ENCODE results near the gene ZWILCH.

The ZWILCH gene

GRCh38 chr15:66578286-66578875 lies 73.3 kb downstream of the ZWILCH start:
- H3K36me3 ChIP-seq (replicated peaks; ENCODE audit: low read depth, low read length) = no peaks in the 10 kb centered on the region
- no peak overlapping the region for H3K4me3 ChIP-seq (ENCODE audit: low read length)
- H3K4me2 ChIP-seq (ENCODE audit: low read length) = no peak overlapping the region
- TF ChIP-seq CTCF (IDR thresholded peaks at IDR 0.05; ENCODE audit: low read depth, low read length) = no peak
- no peak for TF ChIP-seq EZH2phosphoT487 (IDR thresholded peaks at IDR 0.05; ENCODE audit: low read depth)
- H3K9me3 ChIP-seq (ENCODE audit: insufficient read depth, low read length) = no peaks in the 10 kb centered on the region
- H3K4me1 ChIP-seq (ENCODE audit: low read length) = peaks cover 9% of the 10 kb centered on the region
- H3K27me3 ChIP-seq (ENCODE audit: low read depth, low read length) = no peaks in the 10 kb centered on the region
- H4K20me1 ChIP-seq (ENCODE audit: insufficient read depth, low read length) = no peaks in the 10 kb centered on the region
- no peak overlapping the region for H2AFZ ChIP-seq (ENCODE audit: low read depth, low read length)
- H3K79me2 ChIP-seq (ENCODE audit: low read length) = no peaks in the 10 kb centered on the region
- H3K9ac ChIP-seq (ENCODE audit: low read length) = no peak overlapping the region
- no peak overlapping the region for H3K27ac ChIP-seq (ENCODE audit: low read length)

- no peaks in the 10 kb centered on the region for H3K79me2 ChIP-seq (ENCODE audit: low read length)
- no peak overlapping the region for H2AFZ ChIP-seq (ENCODE audit: low read depth, low read length)
- no peak overlapping the region for H3K27ac ChIP-seq (ENCODE audit: low read length)
- no peak overlapping the region for H3K9ac ChIP-seq (ENCODE audit: low read length)
- no peaks in the 10 kb centered on the region for H4K20me1 ChIP-seq (ENCODE audit: insufficient read depth, low read length)
- TF ChIP-seq EZH2phosphoT487 (IDR thresholded peaks at IDR 0.05; ENCODE audit: low read depth) = no peak
- TF ChIP-seq CTCF (IDR thresholded peaks at IDR 0.05; ENCODE audit: low read depth, low read length) = no peak
- no peaks in the 10 kb centered on the region for H3K36me3 ChIP-seq (replicated peaks; ENCODE audit: low read depth, low read length)
- no peaks in the 10 kb centered on the region for H3K27me3 ChIP-seq (ENCODE audit: low read depth, low read length)
- H3K4me1 ChIP-seq (ENCODE audit: low read length) = no peaks in the 10 kb centered on the region
- H3K4me2 ChIP-seq (ENCODE audit: low read length) = no peak overlapping the region
- H3K9me3 ChIP-seq (ENCODE audit: insufficient read depth, low read length) = no peaks in the 10 kb centered on the region
- no peak overlapping the region for H3K4me3 ChIP-seq (ENCODE audit: low read length)
Measured at GRCh38 chr15:66580643-66581042, 75.5 kb downstream of the ZWILCH start.

DNA sequence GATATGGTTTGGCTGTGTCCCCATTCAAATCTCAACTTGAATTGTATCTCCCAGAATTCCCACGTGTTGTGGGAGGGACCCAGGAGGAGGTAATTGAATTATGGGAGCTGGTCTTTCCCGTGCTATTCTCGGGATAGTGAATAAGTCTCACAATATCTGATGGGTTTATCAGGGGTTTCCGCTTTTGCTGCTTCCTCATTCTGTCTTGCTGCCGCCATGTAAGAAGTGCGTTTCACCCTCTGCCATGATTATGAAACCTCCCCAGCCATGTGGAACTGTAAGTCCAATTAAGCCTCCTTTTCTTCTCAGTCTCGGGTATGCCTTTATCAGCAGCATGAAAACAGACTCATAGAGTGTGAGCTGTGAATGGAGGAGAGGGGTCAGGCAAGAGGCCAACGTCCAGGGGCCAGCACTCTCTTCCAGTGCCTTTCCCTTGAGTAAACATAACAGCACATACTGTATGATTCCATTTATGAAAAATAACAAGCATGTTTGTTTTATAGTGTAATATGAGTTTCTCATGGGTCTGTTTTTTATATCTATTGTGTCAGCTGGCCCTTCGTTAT lies 76.9 kb downstream of the ZWILCH start:
- Histone ChIP-seq H3K9ac (ENCODE audit: low read length) (no peak overlapping the region), H2AFZ (ENCODE audit: low read depth, low read length) (no peak overlapping the region), H3K79me2 (ENCODE audit: low read length) (no peaks in the 10 kb centered on the region), H4K20me1 (ENCODE audit: insufficient read depth, low read length) (no peaks in the 10 kb centered on the region), H3K4me3 (ENCODE audit: low read length) (no peak overlapping the region), H3K36me3 (replicated peaks; ENCODE audit: low read depth, low read length) (no peaks in the 10 kb centered on the region), H3K9me3 (ENCODE audit: insufficient read depth, low read length) (no peaks in the 10 kb centered on the region), H3K4me1 (ENCODE audit: low read length) (no peaks in the 10 kb centered on the region), H3K4me2 (ENCODE audit: low read length) (no peak overlapping the region), H3K27me3 (ENCODE audit: low read depth, low read length) (peaks cover 5% of the 10 kb centered on the region; the same call in 1 of the 2 replicates), H3K27ac (ENCODE audit: low read length) (no peak overlapping the region)
- TF ChIP-seq CTCF (IDR thresholded peaks at IDR 0.05; ENCODE audit: low read depth, low read length) (no peak), EZH2phosphoT487 (IDR thresholded peaks at IDR 0.05; ENCODE audit: low read depth) (no peak)

- H3K79me2 ChIP-seq (ENCODE audit: low read length) = no peaks in the 10 kb centered on the region
- no peaks in the 10 kb centered on the region for H4K20me1 ChIP-seq (ENCODE audit: insufficient read depth, low read length)
- no peak overlapping the region for H3K4me3 ChIP-seq (ENCODE audit: low read length)
- H2AFZ ChIP-seq (ENCODE audit: low read depth, low read length) = no peak overlapping the region
- peaks cover 11% of the 10 kb centered on the region; the same call in 1 of the 2 replicates for H3K27me3 ChIP-seq (ENCODE audit: low read depth, low read length)
- no peak for TF ChIP-seq CTCF (IDR thresholded peaks at IDR 0.05; ENCODE audit: low read depth, low read length)
- TF ChIP-seq EZH2phosphoT487 (IDR thresholded peaks at IDR 0.05; ENCODE audit: low read depth) = no peak
- H3K36me3 ChIP-seq (replicated peaks; ENCODE audit: low read depth, low read length) = no peaks in the 10 kb centered on the region
- no peak overlapping the region for H3K4me2 ChIP-seq (ENCODE audit: low read length)
- no peak overlapping the region for H3K9ac ChIP-seq (ENCODE audit: low read length)
- H3K9me3 ChIP-seq (ENCODE audit: insufficient read depth, low read length) = no peaks in the 10 kb centered on the region
- H3K27ac ChIP-seq (ENCODE audit: low read length) = no peak overlapping the region
- no peaks in the 10 kb centered on the region for H3K4me1 ChIP-seq (ENCODE audit: low read length)
Measured at GRCh38 chr15:66586155-66586976, 81.2 kb downstream of the ZWILCH start.
